NCI-H187 (cell line): ENCODE data around the gene RIMS1.

Experiments used
- DNase-seq, 2 experiments: peaks; one replicate each; lab custom pipeline; 2025; lab: John Stamatoyannopoulos, UW

RIMS1 gene

GRCh38 chr6:72084992-72085569, 198.7 kb downstream of the RIMS1 start:
- DNase-seq, result no peak

GRCh38 chr6:72094506-72094905, 208.2 kb downstream of the RIMS1 start:
- DNase-seq, result no peak

GRCh38 chr6:72102561-72102960, 216.2 kb downstream of the RIMS1 start:
- DNase-seq, result no peak

- no peak for DNase-seq
Observed at GRCh38 chr6:72111611-72112010, 225.3 kb downstream of the RIMS1 start.

- DNase-seq, result no peak
Observed at GRCh38 chr6:72130327-72130726, 244.0 kb downstream of the RIMS1 start.

- DNase-seq, result no peak
Observed at GRCh38 chr6:72132427-72132826, 246.1 kb downstream of the RIMS1 start.

- no peak for DNase-seq
Observed at GRCh38 chr6:72132851-72133250, 246.5 kb downstream of the RIMS1 start.

GRCh38 chr6:72133324-72133723, 247.0 kb downstream of the RIMS1 start:
- no peak for DNase-seq

GRCh38 chr6:72140795-72141194, 254.4 kb downstream of the RIMS1 start:
- no peak for DNase-seq

- no peak for DNase-seq
Observed at GRCh38 chr6:72149715-72150114, 263.4 kb downstream of the RIMS1 start.

GRCh38 chr6:72151742-72152141, 265.4 kb downstream of the RIMS1 start:
- no peak for DNase-seq

GRCh38 chr6:72175916-72176315, 289.6 kb downstream of the RIMS1 start:
- no peak for DNase-seq

- peak; percentile 31 to 84 for DNase-seq
Observed at GRCh38 chr6:72182337-72183246, 296.2 kb downstream of the RIMS1 start.

GRCh38 chr6:72203983-72204382, 317.6 kb downstream of the RIMS1 start:
- DNase-seq, result no peak

- DNase-seq, result no peak
Observed at GRCh38 chr6:72205500-72205899, 319.1 kb downstream of the RIMS1 start.

- no peak for DNase-seq
Observed at GRCh38 chr6:72206606-72207005, 320.3 kb downstream of the RIMS1 start.

- no peak for DNase-seq
Observed at GRCh38 chr6:72212686-72213085, 326.3 kb downstream of the RIMS1 start.

GRCh38 chr6:72213654-72214053, 327.3 kb downstream of the RIMS1 start:
- no peak for DNase-seq

GRCh38 chr6:72216222-72217068, 330.1 kb downstream of the RIMS1 start:
- DNase-seq, result no peak

- no peak for DNase-seq
Observed at GRCh38 chr6:72217626-72218025, 331.3 kb downstream of the RIMS1 start.

GRCh38 chr6:72218125-72218524, 331.8 kb downstream of the RIMS1 start:
- no peak for DNase-seq

- no peak for DNase-seq
Observed at GRCh38 chr6:72219536-72219935, 333.2 kb downstream of the RIMS1 start.

GRCh38 chr6:72238021-72238420, 351.7 kb downstream of the RIMS1 start:
- no peak for DNase-seq
